Keratinocyte (primary cell): ENCODE measurements around the gene ZGPAT.

Experiments
- EZH2 ChIP-seq: IDR thresholded peaks from one replicate; pipeline ENCODE4 v1.6.1; 2012; ENCODE audit warnings: inconsistent platforms, mild to moderate bottlenecking, low read length, moderate library complexity
- TF ChIP-seq, protein P1 (sequence below), 3 experiments: IDR thresholded peaks in 1 of 3; conservative IDR thresholded peaks in 1 of 3; optimal IDR thresholded peaks in 1 of 3; 2 replicates in 2 of 3; 3 replicates in 1 of 3; pipeline versions ENCODE3 to v1.5.1; 2011; ENCODE audit warnings: low read length in 3 of 3, mild to moderate bottlenecking in 3 of 3, moderate library complexity in 2 of 3, control low read depth in 1 of 3, inconsistent platforms in 1 of 3; ENCODE audit not compliant: insufficient read depth in 2 of 3; ENCODE audit errors: extremely low read depth in 1 of 3

DNA sequence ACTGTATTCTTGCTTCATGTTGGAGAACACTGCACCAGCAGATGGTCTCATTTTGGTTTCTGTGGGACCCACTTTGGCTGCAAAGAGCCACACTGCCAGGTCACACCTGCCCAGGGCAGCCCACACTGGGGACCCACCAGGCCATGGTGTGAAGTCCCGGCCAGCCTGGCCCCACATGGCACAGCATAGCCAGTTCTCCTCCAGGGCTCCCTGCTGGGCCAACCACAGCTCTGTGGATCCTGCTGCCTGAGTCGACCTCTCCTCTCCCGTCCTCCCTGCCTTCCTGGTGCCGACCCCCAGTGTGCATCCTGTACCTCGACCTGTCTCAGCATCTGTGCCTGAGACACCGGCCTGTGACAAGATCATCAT lies 3.1 kb upstream of the ZGPAT start:
- TF ChIP-seq, protein P1, sequence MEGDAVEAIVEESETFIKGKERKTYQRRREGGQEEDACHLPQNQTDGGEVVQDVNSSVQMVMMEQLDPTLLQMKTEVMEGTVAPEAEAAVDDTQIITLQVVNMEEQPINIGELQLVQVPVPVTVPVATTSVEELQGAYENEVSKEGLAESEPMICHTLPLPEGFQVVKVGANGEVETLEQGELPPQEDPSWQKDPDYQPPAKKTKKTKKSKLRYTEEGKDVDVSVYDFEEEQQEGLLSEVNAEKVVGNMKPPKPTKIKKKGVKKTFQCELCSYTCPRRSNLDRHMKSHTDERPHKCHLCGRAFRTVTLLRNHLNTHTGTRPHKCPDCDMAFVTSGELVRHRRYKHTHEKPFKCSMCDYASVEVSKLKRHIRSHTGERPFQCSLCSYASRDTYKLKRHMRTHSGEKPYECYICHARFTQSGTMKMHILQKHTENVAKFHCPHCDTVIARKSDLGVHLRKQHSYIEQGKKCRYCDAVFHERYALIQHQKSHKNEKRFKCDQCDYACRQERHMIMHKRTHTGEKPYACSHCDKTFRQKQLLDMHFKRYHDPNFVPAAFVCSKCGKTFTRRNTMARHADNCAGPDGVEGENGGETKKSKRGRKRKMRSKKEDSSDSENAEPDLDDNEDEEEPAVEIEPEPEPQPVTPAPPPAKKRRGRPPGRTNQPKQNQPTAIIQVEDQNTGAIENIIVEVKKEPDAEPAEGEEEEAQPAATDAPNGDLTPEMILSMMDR (optimal IDR thresholded peaks at IDR 0.05 in 1 of 3, IDR thresholded peaks at IDR 0.05 in 1 of 3, conservative IDR thresholded peaks at IDR 0.05 in 1 of 3; ENCODE audit: extremely low read depth in 1 of 3, insufficient read depth in 2 of 3, low read length in 3 of 3): no peak
- TF ChIP-seq EZH2: no peak
